Sigmoid colon (tissue), 4 donors: ENCODE results near the gene SIDT1.

Source experiments
- EP300 ChIP-seq, 4 donors: sonication (generic); formaldehyde crosslinking; IDR thresholded peaks; one replicate each; pipeline ENCODE4 v1.6.1; 2017; ENCODE audit warnings: antibody characterized with exemption in 4 of 4
- TF ChIP-seq, protein P1 (sequence below), 4 experiments: fragments of 450-650 bp in 3 of 4; fragments of 200-600 bp in 1 of 4; IDR thresholded peaks; one replicate each; pipeline ENCODE4 v1.5.1; 2016 to 2019; ENCODE audit warnings: antibody characterized with exemption in 4 of 4, mild to moderate bottlenecking in 3 of 4, moderate library complexity in 2 of 4

DNA sequence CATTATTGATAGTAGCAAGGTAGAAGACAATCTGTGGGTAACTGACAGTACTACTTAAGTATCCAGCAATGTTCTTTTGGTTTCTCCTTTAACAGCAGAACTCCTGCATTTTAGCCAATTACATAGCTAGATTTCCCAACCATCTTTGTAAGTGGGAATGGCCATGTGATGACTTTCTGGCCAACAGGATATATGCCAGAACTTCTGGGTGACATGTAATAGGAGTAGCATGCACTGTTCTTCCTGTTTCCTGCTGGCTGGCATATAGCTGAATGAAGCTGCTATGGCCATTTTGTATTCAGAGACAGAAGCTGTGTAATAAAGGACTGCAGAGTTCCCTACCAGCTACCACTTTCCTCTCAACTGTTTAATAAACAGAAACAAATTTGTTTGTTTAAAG lies 35.4 kb upstream of the SIDT1 start:
- TF ChIP-seq, protein P1, sequence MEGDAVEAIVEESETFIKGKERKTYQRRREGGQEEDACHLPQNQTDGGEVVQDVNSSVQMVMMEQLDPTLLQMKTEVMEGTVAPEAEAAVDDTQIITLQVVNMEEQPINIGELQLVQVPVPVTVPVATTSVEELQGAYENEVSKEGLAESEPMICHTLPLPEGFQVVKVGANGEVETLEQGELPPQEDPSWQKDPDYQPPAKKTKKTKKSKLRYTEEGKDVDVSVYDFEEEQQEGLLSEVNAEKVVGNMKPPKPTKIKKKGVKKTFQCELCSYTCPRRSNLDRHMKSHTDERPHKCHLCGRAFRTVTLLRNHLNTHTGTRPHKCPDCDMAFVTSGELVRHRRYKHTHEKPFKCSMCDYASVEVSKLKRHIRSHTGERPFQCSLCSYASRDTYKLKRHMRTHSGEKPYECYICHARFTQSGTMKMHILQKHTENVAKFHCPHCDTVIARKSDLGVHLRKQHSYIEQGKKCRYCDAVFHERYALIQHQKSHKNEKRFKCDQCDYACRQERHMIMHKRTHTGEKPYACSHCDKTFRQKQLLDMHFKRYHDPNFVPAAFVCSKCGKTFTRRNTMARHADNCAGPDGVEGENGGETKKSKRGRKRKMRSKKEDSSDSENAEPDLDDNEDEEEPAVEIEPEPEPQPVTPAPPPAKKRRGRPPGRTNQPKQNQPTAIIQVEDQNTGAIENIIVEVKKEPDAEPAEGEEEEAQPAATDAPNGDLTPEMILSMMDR (IDR thresholded peaks at IDR 0.05) = no peak
- TF ChIP-seq EP300 (IDR thresholded peaks at IDR 0.05) = no peak
